ENCODE results near the gene SLC23A1.
A peak's percentile ranks its signal among the peaks of the same experiment; 100 is the strongest.

SLC23A1 gene

GRCh38 chr5:139393497-139394122, 10.5 kb upstream of the SLC23A1 start:
- TF ChIP-seq, protein P1, sequence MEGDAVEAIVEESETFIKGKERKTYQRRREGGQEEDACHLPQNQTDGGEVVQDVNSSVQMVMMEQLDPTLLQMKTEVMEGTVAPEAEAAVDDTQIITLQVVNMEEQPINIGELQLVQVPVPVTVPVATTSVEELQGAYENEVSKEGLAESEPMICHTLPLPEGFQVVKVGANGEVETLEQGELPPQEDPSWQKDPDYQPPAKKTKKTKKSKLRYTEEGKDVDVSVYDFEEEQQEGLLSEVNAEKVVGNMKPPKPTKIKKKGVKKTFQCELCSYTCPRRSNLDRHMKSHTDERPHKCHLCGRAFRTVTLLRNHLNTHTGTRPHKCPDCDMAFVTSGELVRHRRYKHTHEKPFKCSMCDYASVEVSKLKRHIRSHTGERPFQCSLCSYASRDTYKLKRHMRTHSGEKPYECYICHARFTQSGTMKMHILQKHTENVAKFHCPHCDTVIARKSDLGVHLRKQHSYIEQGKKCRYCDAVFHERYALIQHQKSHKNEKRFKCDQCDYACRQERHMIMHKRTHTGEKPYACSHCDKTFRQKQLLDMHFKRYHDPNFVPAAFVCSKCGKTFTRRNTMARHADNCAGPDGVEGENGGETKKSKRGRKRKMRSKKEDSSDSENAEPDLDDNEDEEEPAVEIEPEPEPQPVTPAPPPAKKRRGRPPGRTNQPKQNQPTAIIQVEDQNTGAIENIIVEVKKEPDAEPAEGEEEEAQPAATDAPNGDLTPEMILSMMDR (IDR thresholded peaks at IDR 0.05; ENCODE audit: low read depth, low read length) = no peak
- H3K4me3 ChIP-seq (ENCODE audit: low read depth, low read length) = no peak overlapping the region

GRCh38 chr5:139392678-139393496, 9.8 kb upstream of the SLC23A1 start:
- no peak overlapping the region for H3K4me3 ChIP-seq (ENCODE audit: low read depth, low read length)
- TF ChIP-seq, protein P1 (IDR thresholded peaks at IDR 0.05; ENCODE audit: low read depth, low read length) = peak; percentile 50

DNA sequence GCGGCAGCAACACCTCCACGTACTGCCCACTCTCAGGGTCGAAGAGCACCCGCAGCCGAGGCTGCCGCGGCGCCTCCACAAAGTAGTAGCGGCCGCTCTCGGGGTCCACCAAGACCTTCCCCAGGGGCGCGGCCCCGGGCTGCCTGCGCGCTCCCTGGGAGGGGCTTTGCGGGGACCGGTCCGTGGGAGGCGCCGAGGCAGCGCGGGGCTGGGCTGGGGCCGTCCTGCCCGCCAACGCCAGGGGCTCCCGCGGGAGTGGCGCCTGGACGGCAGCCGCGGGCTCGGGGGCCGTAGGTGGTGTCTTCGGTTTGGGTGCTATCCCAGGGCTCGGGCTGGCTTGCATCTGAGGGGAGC, 9.2 kb upstream of the SLC23A1 start:
- H3K4me3 ChIP-seq (ENCODE audit: low read depth, low read length) = no peak overlapping the region
- TF ChIP-seq, protein P1 (IDR thresholded peaks at IDR 0.05; ENCODE audit: low read depth, low read length) = no peak

DNA sequence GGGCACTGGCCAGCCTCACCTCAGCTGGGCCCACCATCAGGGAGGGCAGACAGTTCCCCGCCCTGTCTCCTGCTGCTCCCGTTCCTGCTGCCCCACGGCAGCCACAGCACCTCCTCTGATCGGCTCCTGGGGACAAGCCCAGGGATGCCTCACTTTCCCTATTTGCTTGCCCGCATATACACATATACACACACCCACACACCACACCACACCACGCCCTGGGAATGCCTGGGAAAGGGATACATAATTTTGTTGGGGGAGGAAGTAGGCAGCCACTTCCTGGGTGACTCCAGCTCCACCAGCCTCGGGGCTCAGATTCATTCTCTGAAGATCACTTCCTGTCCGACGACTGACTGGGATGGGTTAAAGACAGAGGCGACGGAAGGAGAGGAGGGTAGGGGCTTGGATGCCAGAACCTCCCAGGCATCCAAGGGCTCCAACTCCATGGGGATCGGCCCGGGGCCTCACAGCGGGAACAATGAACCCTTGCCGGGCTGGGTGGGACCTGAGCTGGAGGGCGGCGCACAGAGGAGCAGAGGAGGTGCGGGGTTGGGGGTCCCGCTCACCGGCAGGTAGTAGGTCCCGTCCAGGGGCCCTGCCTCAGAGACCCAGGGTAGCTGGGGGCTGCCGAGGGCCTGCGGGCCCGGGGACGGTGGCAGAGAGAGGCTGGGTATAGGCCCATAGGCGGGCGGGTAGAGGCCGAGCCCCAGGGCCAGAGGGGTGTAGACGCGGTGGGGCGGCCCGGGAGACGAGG, 8.7 kb upstream of the SLC23A1 start:
- H3K4me3 ChIP-seq (ENCODE audit: low read depth, low read length) = no peak overlapping the region
- TF ChIP-seq, protein P1 (IDR thresholded peaks at IDR 0.05; ENCODE audit: low read depth, low read length) = no peak

DNA sequence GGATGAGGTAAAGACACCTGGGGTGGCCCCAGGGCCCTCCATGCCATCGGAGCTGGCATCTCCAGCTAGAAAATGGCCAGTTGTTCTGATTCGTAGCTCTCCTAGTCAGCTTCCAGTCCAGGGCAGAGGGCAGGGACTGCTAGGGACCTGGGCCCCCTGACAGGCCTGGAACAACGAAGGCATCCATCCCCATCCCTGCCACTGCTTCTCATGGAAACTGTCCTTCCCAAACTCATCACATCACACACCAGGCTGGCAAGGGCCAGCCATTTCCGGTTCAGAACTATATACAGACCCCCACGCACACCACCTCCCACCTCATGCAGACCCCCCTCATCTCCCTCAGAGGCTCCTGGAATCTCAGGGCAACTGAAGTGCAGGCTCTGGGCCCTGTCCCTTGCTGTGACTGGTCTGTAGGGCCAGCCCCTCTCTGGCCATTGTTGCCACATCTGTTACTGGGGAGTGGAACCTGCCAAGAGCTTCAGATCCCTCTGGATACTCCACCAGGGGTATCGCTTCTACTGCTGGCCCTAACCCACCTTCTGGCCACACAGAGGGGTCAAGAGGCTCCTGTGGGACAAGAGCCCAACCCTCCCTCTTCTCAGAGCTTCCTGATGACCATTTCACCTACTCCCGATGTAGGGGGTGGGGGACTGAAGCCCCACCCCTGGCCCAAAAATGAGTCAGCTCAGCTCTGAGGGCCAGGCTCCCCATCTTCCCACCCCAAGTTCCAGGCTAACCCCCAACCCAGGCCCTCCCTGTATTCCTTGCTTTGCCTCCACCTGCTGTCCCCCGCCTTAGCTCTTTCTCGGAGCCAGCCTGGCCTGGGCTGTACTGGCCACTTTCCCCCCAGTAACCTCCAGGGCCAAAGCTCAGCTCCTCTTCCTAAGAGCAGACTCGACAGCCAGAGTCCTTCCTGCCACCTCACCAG, 7.8 kb upstream of the SLC23A1 start:
- TF ChIP-seq, protein P1 (IDR thresholded peaks at IDR 0.05; ENCODE audit: low read depth, low read length) = no peak
- H3K4me3 ChIP-seq (ENCODE audit: low read depth, low read length) = no peak overlapping the region

- TF ChIP-seq, protein P1 (IDR thresholded peaks at IDR 0.05; ENCODE audit: low read depth, low read length) = no peak
- no peak within 1 kb of the TSS for H3K4me3 ChIP-seq (ENCODE audit: low read depth, low read length)
Measured at GRCh38 chr5:139389701-139390638, 6.9 kb upstream of the SLC23A1 start, which contains the start of gene MZB1. TSS of gene MZB1 (minus strand) at chr5:139389913. CDS start at chr5:139389856, 57 bp downstream.

Measured in WI38 (cell line).